Measurements from ENCODE around the gene ZBTB20. TPM values are rescaled to one million over a fixed set of nuclear protein-coding genes. Genes with fewer than 3 reads are reported as not detected.

ZBTB20 gene
- total and polyA plus RNA-seq, 2 donors (not counting 1 experiment from before 2014, with no cell fraction given) = 4.0 to 22.5 TPM

GRCh38 chr3:114690911-114691310, 456.2 kb downstream of the ZBTB20 start:
- Histone ChIP-seq H3K27ac (ENCODE audit: insufficient read depth, low read length) (no peak overlapping the region), H3K4me1 (ENCODE audit: control insufficient read depth, extremely low read depth, insufficient read depth, low read length) (no peaks in the 10 kb centered on the region), H3K79me2 (ENCODE audit: control insufficient read depth, insufficient read depth, low read length) (no peaks in the 10 kb centered on the region), H3K4me2 (ENCODE audit: extremely low read depth, insufficient read depth, low read length) (no peak overlapping the region), H3K36me3 (ENCODE audit: control insufficient read depth, insufficient read depth, low read length) (no peaks in the 10 kb centered on the region), H3K9me3 (ENCODE audit: control insufficient read depth, insufficient read depth, low read depth, low read length) (no peaks in the 10 kb centered on the region), H3K4me3 (replicated peaks in 1 of 4; ENCODE audit: control extremely low read depth in 1 of 4, insufficient read depth in 1 of 4, low read depth in 3 of 4, low read length in 4 of 4) (no peak overlapping the region), H3K9ac (ENCODE audit: insufficient read depth, low read length) (no peak overlapping the region), H4K20me1 (ENCODE audit: control insufficient read depth, extremely low read depth, insufficient read depth, low read length) (no peaks in the 10 kb centered on the region), H3K27me3 (ENCODE audit: control insufficient read depth, insufficient read depth, low read length) (no peaks in the 10 kb centered on the region), H2AFZ (ENCODE audit: low read length) (no peak overlapping the region)
- peak in 1 of 2 donors; percentile 4 for DNase-seq (ENCODE audit: low read depth in 2 of 2)
- no peak for TF ChIP-seq EZH2 (IDR thresholded peaks at IDR 0.05; ENCODE audit: low read length, missing control alignments)
- TF ChIP-seq, protein P1, sequence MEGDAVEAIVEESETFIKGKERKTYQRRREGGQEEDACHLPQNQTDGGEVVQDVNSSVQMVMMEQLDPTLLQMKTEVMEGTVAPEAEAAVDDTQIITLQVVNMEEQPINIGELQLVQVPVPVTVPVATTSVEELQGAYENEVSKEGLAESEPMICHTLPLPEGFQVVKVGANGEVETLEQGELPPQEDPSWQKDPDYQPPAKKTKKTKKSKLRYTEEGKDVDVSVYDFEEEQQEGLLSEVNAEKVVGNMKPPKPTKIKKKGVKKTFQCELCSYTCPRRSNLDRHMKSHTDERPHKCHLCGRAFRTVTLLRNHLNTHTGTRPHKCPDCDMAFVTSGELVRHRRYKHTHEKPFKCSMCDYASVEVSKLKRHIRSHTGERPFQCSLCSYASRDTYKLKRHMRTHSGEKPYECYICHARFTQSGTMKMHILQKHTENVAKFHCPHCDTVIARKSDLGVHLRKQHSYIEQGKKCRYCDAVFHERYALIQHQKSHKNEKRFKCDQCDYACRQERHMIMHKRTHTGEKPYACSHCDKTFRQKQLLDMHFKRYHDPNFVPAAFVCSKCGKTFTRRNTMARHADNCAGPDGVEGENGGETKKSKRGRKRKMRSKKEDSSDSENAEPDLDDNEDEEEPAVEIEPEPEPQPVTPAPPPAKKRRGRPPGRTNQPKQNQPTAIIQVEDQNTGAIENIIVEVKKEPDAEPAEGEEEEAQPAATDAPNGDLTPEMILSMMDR (conservative IDR thresholded peaks at IDR 0.05 in 1 of 2, IDR thresholded peaks at IDR 0.05 in 1 of 2; ENCODE audit: low read depth in 1 of 2, low read length in 2 of 2) = no peak

DNA sequence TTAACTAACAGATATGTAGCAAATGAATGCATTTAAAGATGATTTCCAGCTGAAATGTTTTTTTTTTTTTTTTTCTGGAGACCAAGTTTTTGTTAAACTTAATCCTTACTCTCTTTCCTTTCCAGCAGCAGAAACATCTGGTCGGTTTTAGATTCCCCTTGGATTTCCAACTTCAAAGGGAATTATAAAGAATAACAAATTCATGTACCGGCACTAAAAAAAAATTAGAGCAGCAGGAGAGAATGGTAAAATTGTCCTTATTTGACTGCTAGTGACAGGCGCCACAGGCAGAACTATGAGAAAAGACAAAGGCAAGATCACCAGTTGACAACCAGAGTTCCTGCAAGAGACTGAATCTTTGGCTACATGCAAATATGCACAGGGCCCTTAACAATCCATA, 459.9 kb downstream of the ZBTB20 start:
- H3K79me2 ChIP-seq (ENCODE audit: control insufficient read depth, insufficient read depth, low read length) = no peaks in the 10 kb centered on the region
- H3K4me2 ChIP-seq (ENCODE audit: extremely low read depth, insufficient read depth, low read length) = no peak overlapping the region
- H3K27me3 ChIP-seq (ENCODE audit: control insufficient read depth, insufficient read depth, low read length) = no peaks in the 10 kb centered on the region
- no peak overlapping the region for H3K9ac ChIP-seq (ENCODE audit: insufficient read depth, low read length)
- TF ChIP-seq, protein P1 (conservative IDR thresholded peaks at IDR 0.05 in 1 of 2, IDR thresholded peaks at IDR 0.05 in 1 of 2; ENCODE audit: low read depth in 1 of 2, low read length in 2 of 2) = no peak
- TF ChIP-seq EZH2 (IDR thresholded peaks at IDR 0.05; ENCODE audit: low read length, missing control alignments) = no peak
- no peaks in the 10 kb centered on the region for H3K9me3 ChIP-seq (ENCODE audit: control insufficient read depth, insufficient read depth, low read depth, low read length)
- H3K36me3 ChIP-seq (ENCODE audit: control insufficient read depth, insufficient read depth, low read length) = no peaks in the 10 kb centered on the region
- H4K20me1 ChIP-seq (ENCODE audit: control insufficient read depth, extremely low read depth, insufficient read depth, low read length) = no peaks in the 10 kb centered on the region
- no peak overlapping the region for H3K27ac ChIP-seq (ENCODE audit: insufficient read depth, low read length)
- H2AFZ ChIP-seq (ENCODE audit: low read length) = peak overlapping the region; percentile 64
- no peak overlapping the region for H3K4me3 ChIP-seq (replicated peaks in 1 of 4; ENCODE audit: control extremely low read depth in 1 of 4, insufficient read depth in 1 of 4, low read depth in 3 of 4, low read length in 4 of 4)
- DNase-seq (ENCODE audit: low read depth in 2 of 2) = no peak
- no peaks in the 10 kb centered on the region for H3K4me1 ChIP-seq (ENCODE audit: control insufficient read depth, extremely low read depth, insufficient read depth, low read length)

DNA sequence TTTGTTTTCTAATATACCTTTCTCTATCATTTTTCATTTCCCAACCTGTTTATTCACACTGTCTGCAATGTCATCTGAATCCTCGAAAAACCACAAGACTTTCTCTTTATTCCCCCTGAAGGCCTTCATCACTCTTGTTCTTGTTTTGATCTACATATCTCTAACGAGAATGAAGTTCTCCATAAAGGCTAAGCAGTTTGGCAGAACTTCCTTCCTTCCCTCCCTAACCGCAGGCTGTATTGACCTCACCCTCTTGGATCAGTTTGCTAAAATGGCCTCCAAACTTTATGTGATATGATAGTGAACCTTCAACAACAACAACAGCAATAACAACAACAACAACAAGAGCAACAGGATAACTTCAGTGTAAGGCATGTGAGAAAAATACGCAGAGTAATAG, 460.5 kb downstream of the ZBTB20 start:
- Histone ChIP-seq H4K20me1 (ENCODE audit: control insufficient read depth, extremely low read depth, insufficient read depth, low read length) (no peaks in the 10 kb centered on the region), H3K27me3 (ENCODE audit: control insufficient read depth, insufficient read depth, low read length) (no peaks in the 10 kb centered on the region), H3K36me3 (ENCODE audit: control insufficient read depth, insufficient read depth, low read length) (no peaks in the 10 kb centered on the region), H3K4me1 (ENCODE audit: control insufficient read depth, extremely low read depth, insufficient read depth, low read length) (no peaks in the 10 kb centered on the region), H3K4me2 (ENCODE audit: extremely low read depth, insufficient read depth, low read length) (peak overlapping the region; percentile 49), H3K9ac (ENCODE audit: insufficient read depth, low read length) (no peak overlapping the region), H3K4me3 (replicated peaks in 1 of 4; ENCODE audit: control extremely low read depth in 1 of 4, insufficient read depth in 1 of 4, low read depth in 3 of 4, low read length in 4 of 4) (no peak overlapping the region), H2AFZ (ENCODE audit: low read length) (peak overlapping the region; percentile 64), H3K9me3 (ENCODE audit: control insufficient read depth, insufficient read depth, low read depth, low read length) (no peaks in the 10 kb centered on the region), H3K27ac (ENCODE audit: insufficient read depth, low read length) (no peak overlapping the region), H3K79me2 (ENCODE audit: control insufficient read depth, insufficient read depth, low read length) (no peaks in the 10 kb centered on the region)
- TF ChIP-seq, protein P1 (conservative IDR thresholded peaks at IDR 0.05 in 1 of 2, IDR thresholded peaks at IDR 0.05 in 1 of 2; ENCODE audit: low read depth in 1 of 2, low read length in 2 of 2) = no peak
- TF ChIP-seq EZH2 (IDR thresholded peaks at IDR 0.05; ENCODE audit: low read length, missing control alignments) = no peak
- DNase-seq (ENCODE audit: low read depth in 2 of 2) = no peak
